ENCODE results near the gene CD93. TPM values are rescaled to one million over a fixed set of nuclear protein-coding genes. Genes with fewer than 3 reads are reported as not detected.

CD93 gene
- total RNA-seq, 2 donors from 2014 or later = 13.9 to 31.1 TPM

GRCh38 chr20:23039885-23040508, 46.1 kb downstream of the CD93 start:
- intact Hi-C loops (cut with DNase I) = no loop called here
- Histone ChIP-seq H3K27ac (no peak overlapping the region), H3K9me3 (no peaks in the 10 kb centered on the region), H3K4me1 (replicated peaks) (no peaks in the 10 kb centered on the region), H3K27me3 (replicated peaks; ENCODE audit: insufficient read depth) (peaks cover 14% of the 10 kb centered on the region), H3K36me3 (no peaks in the 10 kb centered on the region), H3K4me3 (no peak overlapping the region)
- DNase-seq (ENCODE audit: low spot score) = no peak
- 80% methylated on average over 3 of the region's 3 CpGs for WGBS
- TF ChIP-seq POLR2A (IDR thresholded peaks at IDR 0.05) (no peak), POLR2AphosphoS5 (IDR thresholded peaks at IDR 0.05) (no peak)
- TF ChIP-seq, protein P1, sequence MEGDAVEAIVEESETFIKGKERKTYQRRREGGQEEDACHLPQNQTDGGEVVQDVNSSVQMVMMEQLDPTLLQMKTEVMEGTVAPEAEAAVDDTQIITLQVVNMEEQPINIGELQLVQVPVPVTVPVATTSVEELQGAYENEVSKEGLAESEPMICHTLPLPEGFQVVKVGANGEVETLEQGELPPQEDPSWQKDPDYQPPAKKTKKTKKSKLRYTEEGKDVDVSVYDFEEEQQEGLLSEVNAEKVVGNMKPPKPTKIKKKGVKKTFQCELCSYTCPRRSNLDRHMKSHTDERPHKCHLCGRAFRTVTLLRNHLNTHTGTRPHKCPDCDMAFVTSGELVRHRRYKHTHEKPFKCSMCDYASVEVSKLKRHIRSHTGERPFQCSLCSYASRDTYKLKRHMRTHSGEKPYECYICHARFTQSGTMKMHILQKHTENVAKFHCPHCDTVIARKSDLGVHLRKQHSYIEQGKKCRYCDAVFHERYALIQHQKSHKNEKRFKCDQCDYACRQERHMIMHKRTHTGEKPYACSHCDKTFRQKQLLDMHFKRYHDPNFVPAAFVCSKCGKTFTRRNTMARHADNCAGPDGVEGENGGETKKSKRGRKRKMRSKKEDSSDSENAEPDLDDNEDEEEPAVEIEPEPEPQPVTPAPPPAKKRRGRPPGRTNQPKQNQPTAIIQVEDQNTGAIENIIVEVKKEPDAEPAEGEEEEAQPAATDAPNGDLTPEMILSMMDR (IDR thresholded peaks at IDR 0.05) = no peak

DNA sequence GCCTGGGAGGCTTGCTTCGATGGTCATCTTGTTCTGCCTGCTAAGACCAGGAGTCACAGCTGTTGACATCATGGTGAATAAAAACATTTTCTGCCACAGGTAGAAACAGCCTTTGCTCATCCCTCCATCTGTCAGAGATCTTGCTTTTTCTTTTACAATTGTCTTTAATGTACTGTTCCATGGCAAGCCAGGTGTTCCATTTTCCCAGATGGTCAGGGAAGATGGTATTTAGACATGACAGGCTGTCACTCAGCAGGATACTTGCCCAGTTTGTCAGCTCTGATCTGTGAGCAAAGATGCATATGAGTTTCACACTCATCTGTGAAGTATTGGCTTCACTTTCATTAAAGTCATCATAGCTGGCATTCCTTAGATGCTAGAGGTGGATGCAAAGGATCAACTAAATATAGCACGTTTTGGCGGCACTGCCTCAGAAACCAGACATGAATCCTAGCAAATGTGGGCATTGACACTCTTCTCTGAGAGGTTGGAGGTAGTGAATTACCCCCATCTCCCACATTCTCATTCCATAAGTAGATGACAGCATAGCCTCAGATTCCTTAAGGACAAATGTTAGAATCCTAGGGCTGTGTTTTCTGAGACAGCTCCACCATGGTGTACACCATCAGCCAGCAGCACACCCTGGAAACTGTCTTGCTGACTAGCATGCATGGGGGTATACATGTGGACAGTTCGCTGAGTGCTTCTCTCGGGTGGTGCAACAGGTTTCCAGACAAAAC, 46.8 kb downstream of the CD93 start:
- Histone ChIP-seq H3K4me3 (no peak overlapping the region), H3K4me1 (replicated peaks) (no peaks in the 10 kb centered on the region), H3K36me3 (no peaks in the 10 kb centered on the region), H3K9me3 (no peaks in the 10 kb centered on the region), H3K27me3 (replicated peaks; ENCODE audit: insufficient read depth) (peaks cover 18% of the 10 kb centered on the region), H3K27ac (no peak overlapping the region)
- no peak for DNase-seq (ENCODE audit: low spot score)
- intact Hi-C loops (cut with DNase I) = no loop called here
- WGBS = 82% methylated on average over 5 of the region's 5 CpGs
- TF ChIP-seq POLR2A (IDR thresholded peaks at IDR 0.05) = no peak
- no peak for TF ChIP-seq POLR2AphosphoS5 (IDR thresholded peaks at IDR 0.05)
- TF ChIP-seq, protein P1 (IDR thresholded peaks at IDR 0.05) = no peak

- no peaks in the 10 kb centered on the region for H3K9me3 ChIP-seq
- no peak for TF ChIP-seq POLR2A (IDR thresholded peaks at IDR 0.05)
- TF ChIP-seq, protein P1 (IDR thresholded peaks at IDR 0.05) = no peak
- TF ChIP-seq POLR2AphosphoS5 (IDR thresholded peaks at IDR 0.05) = no peak
- H3K4me3 ChIP-seq = no peak overlapping the region
- no peaks in the 10 kb centered on the region for H3K36me3 ChIP-seq
- H3K27me3 ChIP-seq (replicated peaks; ENCODE audit: insufficient read depth) = peaks cover 22% of the 10 kb centered on the region
- DNase-seq (ENCODE audit: low spot score) = no peak
- H3K4me1 ChIP-seq (replicated peaks) = no peaks in the 10 kb centered on the region
- intact Hi-C loops (cut with DNase I) = no loop called here
- H3K27ac ChIP-seq = no peak overlapping the region
- 16% methylated on average over 3 of the region's 3 CpGs for WGBS
These were observed 49.1 kb downstream of the CD93 start for GRCh38 chr20:23037017-23037481.

DNA sequence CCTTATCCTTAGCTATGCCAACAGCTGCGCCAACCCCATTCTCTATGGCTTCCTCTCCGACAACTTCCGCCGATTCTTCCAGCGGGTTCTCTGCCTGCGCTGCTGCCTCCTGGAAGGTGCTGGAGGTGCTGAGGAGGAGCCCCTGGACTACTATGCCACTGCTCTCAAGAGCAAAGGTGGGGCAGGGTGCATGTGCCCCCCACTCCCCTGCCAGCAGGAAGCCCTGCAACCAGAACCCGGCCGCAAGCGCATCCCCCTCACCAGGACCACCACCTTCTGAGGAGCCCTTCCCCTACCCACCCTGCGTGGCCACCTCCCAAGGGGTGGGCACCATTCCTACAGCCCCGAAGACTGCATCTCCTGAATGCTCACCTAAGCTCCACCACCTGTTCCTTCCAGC, 49.8 kb downstream of the CD93 start:
- DNase-seq (ENCODE audit: low spot score) = no peak
- Histone ChIP-seq H3K27ac (no peak overlapping the region), H3K36me3 (no peaks in the 10 kb centered on the region), H3K27me3 (replicated peaks; ENCODE audit: insufficient read depth) (peaks cover 22% of the 10 kb centered on the region), H3K9me3 (no peaks in the 10 kb centered on the region), H3K4me1 (replicated peaks) (no peaks in the 10 kb centered on the region), H3K4me3 (no peak overlapping the region)
- intact Hi-C loops (cut with DNase I) = no loop called here
- 91% methylated on average over 11 of the region's 11 CpGs for WGBS
- TF ChIP-seq, protein P1 (IDR thresholded peaks at IDR 0.05) = no peak
- TF ChIP-seq POLR2A (IDR thresholded peaks at IDR 0.05) = no peak
- TF ChIP-seq POLR2AphosphoS5 (IDR thresholded peaks at IDR 0.05) = no peak
